WTC11 (cell line): ENCODE results near the gene TMEM234. TPM values are rescaled to one million over a fixed set of nuclear protein-coding genes. Genes with fewer than 3 reads are reported as not detected.

Source experiments
- ATAC-seq: fragments of 200-7000 bp; cut with Tn5 transposase; 2 replicates; pipeline ENCODE4 v1.10.0; 2021; ENCODE audit warnings: mild to moderate bottlenecking, moderate library complexity
- CTCF ChIA-PET: fragments of 300-600 bp; sonication (Branson Sonifier 250); formaldehyde crosslinking; loops from one replicate; lab custom pipeline; 2021; ENCODE audit warnings: antibody characterized with exemption; lab: Charles Lee
- POLR2A ChIA-PET: fragments of 350-600 bp; sonication (Branson Sonifier 250); formaldehyde crosslinking; loops from one replicate; lab custom pipeline; 2021; ENCODE audit warnings: antibody characterized with exemption; lab: Charles Lee
- DNase-seq: peaks from one replicate; pipeline ENCODE4 v3.0.0; 2021; ENCODE audit warnings: low spot score
- H3K27ac Mint-ChIP-seq: 2 replicates; pipeline ENCODE4 v1.8.0; 2021; ENCODE audit warnings: mixed read lengths
- H3K27me3 Mint-ChIP-seq: 2 replicates; pipeline ENCODE4 v1.8.0; 2021; ENCODE audit warnings: low read depth, mild to moderate bottlenecking, moderate library complexity, mixed read lengths
- H3K36me3 Mint-ChIP-seq: 2 replicates; pipeline ENCODE4 v1.8.0; 2021; ENCODE audit warnings: mixed read lengths
- H3K4me1 Mint-ChIP-seq: 2 replicates; pipeline ENCODE4 v1.8.0; 2022; ENCODE audit warnings: mixed read lengths
- H3K4me3 Mint-ChIP-seq: 2 replicates; pipeline ENCODE4 v1.8.0; 2021; ENCODE audit warnings: mild to moderate bottlenecking, moderate library complexity, mixed read lengths
- H3K9me3 Mint-ChIP-seq: 2 replicates; pipeline ENCODE4 v1.8.0; 2021; ENCODE audit warnings: mixed read lengths
- AFF4 ChIP-seq: sonication (generic); formaldehyde crosslinking; IDR thresholded peaks from 2 replicates; pipeline ENCODE4 v1.8.1; 2023; ENCODE audit warnings: mild to moderate bottlenecking, missing genetic modification reagents, borderline replicate concordance
- AR ChIP-seq: fragments of 250-450 bp; sonication (Bioruptor Pico); IDR thresholded peaks from 2 replicates; pipeline ENCODE4 v1.9.0; 2021; ENCODE audit warnings: mild to moderate bottlenecking
- ATF3 ChIP-seq: sonication (generic); formaldehyde crosslinking; conservative IDR thresholded peaks from 2 replicates; pipeline ENCODE4 v1.8.1; 2022; ENCODE audit warnings: mild to moderate bottlenecking, missing genetic modification reagents
- FOXP4 ChIP-seq: sonication (generic); formaldehyde crosslinking; IDR thresholded peaks from 2 replicates; pipeline ENCODE4 v1.8.0; 2022; ENCODE audit warnings: mild to moderate bottlenecking, missing genetic modification reagents
- GRHL2 ChIP-seq: fragments of 250-450 bp; sonication (Bioruptor Pico); IDR thresholded peaks from 2 replicates; pipeline ENCODE4 v1.8.0; 2022; ENCODE audit warnings: mild to moderate bottlenecking, moderate library complexity; ENCODE audit not compliant: insufficient replicate concordance, severe bottlenecking
- MLX ChIP-seq: sonication (generic); formaldehyde crosslinking; IDR thresholded peaks from 2 replicates; pipeline ENCODE4 v1.8.1; 2023; ENCODE audit warnings: mild to moderate bottlenecking, missing genetic modification reagents, moderate library complexity
- NR2C2 ChIP-seq: sonication (generic); formaldehyde crosslinking; IDR thresholded peaks from 2 replicates; pipeline ENCODE4 v1.8.0; 2022; ENCODE audit warnings: mild to moderate bottlenecking, missing genetic modification reagents
- PREB ChIP-seq: sonication (generic); formaldehyde crosslinking; IDR thresholded peaks from 2 replicates; pipeline ENCODE4 v1.8.1; 2022; ENCODE audit warnings: mild to moderate bottlenecking, missing genetic modification reagents, moderate library complexity, borderline replicate concordance
- RELA ChIP-seq: sonication (generic); formaldehyde crosslinking; IDR thresholded peaks from 2 replicates; pipeline ENCODE4 v1.8.1; 2022; ENCODE audit warnings: missing genetic modification reagents, mild to moderate bottlenecking, borderline replicate concordance
- RORB ChIP-seq: fragments of 250-450 bp; sonication (Bioruptor Pico); IDR thresholded peaks from 2 replicates; pipeline ENCODE4 v1.9.0; 2021; ENCODE audit warnings: mild to moderate bottlenecking
- SMAD4 ChIP-seq: sonication (generic); formaldehyde crosslinking; IDR thresholded peaks from 2 replicates; pipeline ENCODE4 v1.8.0; 2022; ENCODE audit warnings: mild to moderate bottlenecking, missing genetic modification reagents
- TEAD1 ChIP-seq: sonication (generic); formaldehyde crosslinking; IDR thresholded peaks from 2 replicates; pipeline ENCODE4 v1.8.0; 2022; ENCODE audit warnings: mild to moderate bottlenecking, missing genetic modification reagents
- TEAD4 ChIP-seq: sonication (generic); formaldehyde crosslinking; IDR thresholded peaks from 2 replicates; pipeline ENCODE4 v1.8.0; 2022; ENCODE audit warnings: mild to moderate bottlenecking, missing genetic modification reagents
- ZNF121 ChIP-seq: sonication (generic); formaldehyde crosslinking; IDR thresholded peaks from 2 replicates; pipeline ENCODE4 v1.8.0; 2023; ENCODE audit warnings: missing genetic modification reagents
- ZNF281 ChIP-seq: sonication (generic); formaldehyde crosslinking; IDR thresholded peaks from 2 replicates; pipeline ENCODE4 v1.8.0; 2023; ENCODE audit warnings: mild to moderate bottlenecking, missing genetic modification reagents
- ZNF532 ChIP-seq: fragments of 250-450 bp; sonication (Bioruptor Pico); IDR thresholded peaks from 2 replicates; pipeline ENCODE4 v1.9.0; 2021; ENCODE audit warnings: mild to moderate bottlenecking, borderline replicate concordance
- ZNF671 ChIP-seq: fragments of 250-450 bp; sonication (Bioruptor Pico); IDR thresholded peaks from 2 replicates; pipeline ENCODE4 v1.8.0; 2021; ENCODE audit warnings: mild to moderate bottlenecking
- total RNA-seq: library from RNA; stranded (reverse); gene quantifications from 3 replicates; pipeline ENCODE4 v1.2.3, GENCODE V29; 2021

Gene TMEM234
- total RNA-seq, 1 experiment from 2014 or later = 11.9 TPM

- peaks cover 3% of the 10 kb centered on the region; the same call in 1 of the 2 replicates for H3K27me3 Mint-ChIP-seq
- peaks cover 21% of the 10 kb centered on the region for H3K4me1 Mint-ChIP-seq
- peak overlapping the region; percentile 84 for H3K4me3 Mint-ChIP-seq
- ChIA-PET CTCF (interaction anchor here (0.6 to 4.9 kb wide), 16 partner anchors 8 to 122 kb away, joined by 3 to 75 read pairs (median 5); partner anchors contain the start of genes CCDC28B, EIF3I, HDAC1 and TMEM234), POLR2A (interaction anchor here (0.6 to 3.2 kb wide), 16 partner anchors 8 to 168 kb away, joined by 3 to 30 read pairs (median 6); partner anchors contain the start of genes BSDC1, CCDC28B, HDAC1 and IQCC)
- DNase-seq (peak; percentile 67), ATAC-seq (peak; percentile 10)
- H3K9me3 Mint-ChIP-seq = no peaks in the 10 kb centered on the region
- peak overlapping the region; percentile 78 for H3K27ac Mint-ChIP-seq
- H3K36me3 Mint-ChIP-seq = peaks cover under 1% of the 10 kb centered on the region; the same call in 1 of the 2 replicates
- no peak for TF ChIP-seq RELA (CRISPR knock-in tag)
- no peak for TF ChIP-seq ZNF532 (CRISPR knock-in tag)
- TF ChIP-seq RORB (CRISPR knock-in tag) = no peak
- no peak for TF ChIP-seq AR (CRISPR knock-in tag)
- no peak for TF ChIP-seq MLX (CRISPR knock-in tag)
- TF ChIP-seq ZNF281 (CRISPR knock-in tag) = peak; percentile 67; the same call in 1 of the 2 replicates
- TF ChIP-seq ATF3 (CRISPR knock-in tag) = no peak
- no peak for TF ChIP-seq NR2C2 (CRISPR knock-in tag)
- TF ChIP-seq FOXP4 = peak; percentile 59; the same call in 1 of the 2 replicates
- no peak for TF ChIP-seq SMAD4
- TF ChIP-seq TEAD1 = 0 out of 2 replicates have a peak, but pooled peaks have one; percentile 24
- TF ChIP-seq ZNF121 (CRISPR knock-in tag) = no peak
- TF ChIP-seq AFF4 (CRISPR knock-in tag) = no peak
- no peak for TF ChIP-seq GRHL2 (CRISPR knock-in tag)
- TF ChIP-seq TEAD4 (CRISPR knock-in tag) = no peak
- TF ChIP-seq PREB (CRISPR knock-in tag) = no peak
- TF ChIP-seq ZNF671 (CRISPR knock-in tag) = no peak
Measured at GRCh38 chr1:32241001-32241763, 19.0 kb upstream of the TMEM234 start.
